ENCODE data around the gene NUCB1.

NUCB1 gene

GRCh38 chr19:48967346-48968178 is 67.5 kb downstream of the NUCB1 start:
- Histone ChIP-seq H3K4me1 (ENCODE audit: insufficient read depth, low read length) (peaks cover 24% of the 10 kb centered on the region), H3K4me3 (ENCODE audit: low read length) (no peak overlapping the region), H2AFZ (ENCODE audit: low read depth, low read length) (no peak overlapping the region), H3K36me3 (ENCODE audit: insufficient read depth, low read length) (peaks cover 26% of the 10 kb centered on the region), H3K9me3 (ENCODE audit: low read length) (peaks cover 3% of the 10 kb centered on the region), H3K27me3 (ENCODE audit: insufficient read depth, low read length) (no peaks in the 10 kb centered on the region)

- Histone ChIP-seq H2AFZ (ENCODE audit: low read depth, low read length) (no peak overlapping the region), H3K4me3 (ENCODE audit: low read length) (no peak overlapping the region), H3K27me3 (ENCODE audit: insufficient read depth, low read length) (no peaks in the 10 kb centered on the region), H3K4me1 (ENCODE audit: insufficient read depth, low read length) (peaks cover 22% of the 10 kb centered on the region), H3K9me3 (ENCODE audit: low read length) (peaks cover 3% of the 10 kb centered on the region), H3K36me3 (ENCODE audit: insufficient read depth, low read length) (peaks cover 26% of the 10 kb centered on the region)
Observed at GRCh38 chr19:48968179-48968661, 68.1 kb downstream of the NUCB1 start.

- Histone ChIP-seq H3K36me3 (ENCODE audit: insufficient read depth, low read length) (peaks cover 28% of the 10 kb centered on the region), H3K9me3 (ENCODE audit: low read length) (peaks cover 3% of the 10 kb centered on the region), H2AFZ (ENCODE audit: low read depth, low read length) (no peak overlapping the region), H3K27me3 (ENCODE audit: insufficient read depth, low read length) (no peaks in the 10 kb centered on the region), H3K4me1 (ENCODE audit: insufficient read depth, low read length) (peaks cover 16% of the 10 kb centered on the region), H3K4me3 (ENCODE audit: low read length) (no peak overlapping the region)
Observed at GRCh38 chr19:48968813-48969218, 68.7 kb downstream of the NUCB1 start.

- Histone ChIP-seq H3K9me3 (ENCODE audit: low read length) (peaks cover 3% of the 10 kb centered on the region), H3K36me3 (ENCODE audit: insufficient read depth, low read length) (peaks cover 35% of the 10 kb centered on the region), H3K4me1 (ENCODE audit: insufficient read depth, low read length) (peaks cover 10% of the 10 kb centered on the region), H3K4me3 (ENCODE audit: low read length) (no peak overlapping the region), H3K27me3 (ENCODE audit: insufficient read depth, low read length) (no peaks in the 10 kb centered on the region), H2AFZ (ENCODE audit: low read depth, low read length) (no peak overlapping the region)
Observed at GRCh38 chr19:48969276-48970138, 69.4 kb downstream of the NUCB1 start.

DNA sequence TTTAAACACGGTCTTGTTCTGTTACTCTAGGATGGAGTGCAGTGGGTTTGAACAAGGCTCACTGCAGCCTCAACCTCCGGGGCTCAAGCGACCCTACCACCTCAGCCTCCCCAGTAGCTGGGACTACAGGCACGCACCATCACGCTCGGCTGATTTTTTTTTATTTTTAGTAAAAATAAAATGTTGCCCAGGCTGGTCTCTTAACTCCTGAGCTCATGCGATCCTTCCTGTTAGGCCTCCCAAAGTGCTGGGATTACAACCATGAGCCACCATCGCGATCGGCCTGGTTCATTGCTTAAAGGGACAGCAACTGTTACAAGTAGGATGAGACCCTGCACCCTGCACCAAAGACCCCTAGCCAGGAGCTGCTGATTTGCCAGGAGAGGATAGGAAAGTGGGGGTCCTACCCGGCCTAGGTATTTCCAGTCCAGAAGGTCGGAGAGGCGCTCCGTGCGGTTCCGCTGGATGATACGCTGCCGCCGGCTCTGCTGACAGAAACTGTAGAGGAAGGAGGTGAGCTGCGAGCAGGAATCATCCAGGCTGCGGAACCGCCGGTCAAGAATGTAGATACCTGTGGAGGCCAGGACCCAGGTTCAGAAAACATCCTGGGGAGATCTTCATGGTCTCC is 70.1 kb downstream of the NUCB1 start:
- peaks cover 3% of the 10 kb centered on the region for H3K9me3 ChIP-seq (ENCODE audit: low read length)
- no peak overlapping the region for H2AFZ ChIP-seq (ENCODE audit: low read depth, low read length)
- H3K36me3 ChIP-seq (ENCODE audit: insufficient read depth, low read length) = peaks cover 39% of the 10 kb centered on the region
- peaks cover 7% of the 10 kb centered on the region for H3K4me1 ChIP-seq (ENCODE audit: insufficient read depth, low read length)
- no peaks in the 10 kb centered on the region for H3K27me3 ChIP-seq (ENCODE audit: insufficient read depth, low read length)
- no peak overlapping the region for H3K4me3 ChIP-seq (ENCODE audit: low read length)

- H2AFZ ChIP-seq (ENCODE audit: low read depth, low read length) = no peak overlapping the region
- peaks cover 6% of the 10 kb centered on the region for H3K4me1 ChIP-seq (ENCODE audit: insufficient read depth, low read length)
- peaks cover 39% of the 10 kb centered on the region for H3K36me3 ChIP-seq (ENCODE audit: insufficient read depth, low read length)
- no peaks in the 10 kb centered on the region for H3K27me3 ChIP-seq (ENCODE audit: insufficient read depth, low read length)
- H3K9me3 ChIP-seq (ENCODE audit: low read length) = peaks cover 3% of the 10 kb centered on the region
- no peak overlapping the region for H3K4me3 ChIP-seq (ENCODE audit: low read length)
Observed at GRCh38 chr19:48970923-48971395, 70.8 kb downstream of the NUCB1 start.
